Left renal cortex interstitium (tissue), 4 donors: ENCODE measurements around the gene ALG9. TPM values are rescaled to one million over a fixed set of nuclear protein-coding genes. Genes with fewer than 3 reads are reported as not detected.

Experiments used
- DNase-seq, 4 donors: peaks; one replicate each; pipeline ENCODE4 v3.0.0-alpha.2; 2013; ENCODE audit warnings: low read depth in 4 of 4, low spot score in 2 of 4, missing footprints in 1 of 4
- polyA plus RNA-seq, 4 donors: library from polyadenylated mRNA; unstranded; fragments of 120-200 nt; gene quantifications; one replicate each; pipeline ENCODE4 v1.2.1, GENCODE V29; 2013; ENCODE audit not compliant: insufficient read length in 4 of 4

The ALG9 gene
- polyA plus RNA-seq, 4 donors, result 38.2 to 47.6 (median 42.6) TPM

DNA sequence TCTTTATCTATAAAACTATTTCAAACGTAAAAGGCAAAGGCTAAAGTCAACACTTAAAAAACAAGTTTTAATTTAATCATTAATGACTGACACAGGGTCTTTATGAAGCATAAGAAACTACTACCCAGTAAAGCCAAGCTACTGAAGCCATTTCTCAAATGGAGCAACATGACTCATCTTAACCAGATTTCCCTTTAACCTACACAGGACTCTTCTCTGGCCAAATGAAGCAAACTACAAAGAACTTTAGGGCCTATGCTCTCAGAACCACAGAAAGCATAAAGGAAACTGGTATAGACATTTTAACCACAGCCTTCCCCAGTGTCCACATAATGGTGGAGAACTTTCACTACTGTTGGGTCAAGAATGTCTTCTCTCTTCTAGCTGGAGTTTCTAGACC is 34.7 kb downstream of the ALG9 start:
- DNase-seq, result no peak

DNA sequence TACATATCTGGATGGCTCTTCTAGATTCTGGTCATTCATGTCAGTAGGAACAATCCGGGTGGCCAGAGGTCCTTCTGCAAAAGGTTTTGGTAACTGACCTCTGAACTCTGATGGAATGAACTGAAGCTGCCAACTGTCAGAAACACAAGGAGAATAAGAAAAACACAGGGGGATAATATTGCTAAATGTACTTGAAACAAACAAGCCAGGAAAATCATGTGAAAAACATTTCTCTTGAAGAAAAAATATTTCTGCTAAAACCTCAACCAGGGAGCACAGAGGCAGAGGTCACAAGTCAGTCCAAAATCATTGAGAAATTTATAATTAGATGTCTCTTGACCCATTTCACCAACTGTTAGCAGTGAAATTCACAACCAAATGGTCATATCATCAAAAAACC is 35.2 kb downstream of the ALG9 start:
- DNase-seq, result no peak

DNA sequence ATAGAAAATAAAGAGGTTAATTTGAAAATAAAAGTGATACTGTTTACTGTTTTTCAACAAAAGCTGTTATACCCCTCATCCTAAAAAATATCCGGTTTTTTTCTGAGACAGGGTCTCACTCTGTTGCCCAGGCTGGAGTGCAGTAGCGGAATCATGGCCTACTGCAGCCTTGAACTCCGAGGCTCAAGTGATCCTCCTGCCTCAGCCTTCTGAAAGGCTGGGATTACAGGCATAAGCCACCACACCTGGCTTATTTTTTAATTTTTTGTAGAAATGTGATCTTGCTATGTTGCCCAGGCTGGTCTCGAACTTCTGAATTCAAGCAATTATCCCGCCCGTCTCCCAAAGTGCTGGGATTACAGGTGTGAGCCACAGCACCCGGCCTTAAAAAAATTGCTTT is 35.7 kb downstream of the ALG9 start:
- no peak for DNase-seq

DNA sequence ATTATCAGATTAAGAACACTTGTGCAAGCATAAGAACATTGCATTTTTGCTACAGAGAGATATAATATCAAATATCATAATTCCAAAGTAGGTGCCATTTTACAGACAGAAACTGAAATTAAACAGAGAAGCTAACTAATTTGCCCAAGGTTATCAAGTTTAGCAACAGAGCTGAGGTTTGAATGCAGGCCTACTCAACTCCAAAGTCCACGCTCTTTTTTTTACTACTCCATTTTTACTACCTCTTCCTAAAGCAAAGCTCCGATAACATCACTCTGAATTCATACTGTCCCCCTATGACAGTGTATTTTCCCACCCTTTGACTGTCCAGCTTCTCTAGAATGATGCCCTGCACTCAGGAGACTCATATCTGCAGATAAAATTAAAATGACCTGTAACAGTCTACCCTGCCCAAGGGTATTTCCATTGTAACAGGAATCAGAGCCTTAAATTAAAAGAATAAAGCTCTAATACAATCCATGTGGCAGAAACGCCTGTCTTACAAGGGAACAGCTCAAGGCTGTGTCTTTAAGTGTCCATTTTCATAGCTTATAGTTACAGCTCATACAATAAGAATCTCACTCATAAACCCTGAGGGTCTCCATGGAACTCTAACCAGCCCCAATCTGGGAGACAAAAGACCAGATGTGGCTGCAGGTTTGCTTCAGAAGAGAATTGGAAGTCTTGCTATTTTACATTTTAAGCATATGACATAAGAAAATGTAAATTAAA is 36.8 kb downstream of the ALG9 start:
- no peak for DNase-seq

DNA sequence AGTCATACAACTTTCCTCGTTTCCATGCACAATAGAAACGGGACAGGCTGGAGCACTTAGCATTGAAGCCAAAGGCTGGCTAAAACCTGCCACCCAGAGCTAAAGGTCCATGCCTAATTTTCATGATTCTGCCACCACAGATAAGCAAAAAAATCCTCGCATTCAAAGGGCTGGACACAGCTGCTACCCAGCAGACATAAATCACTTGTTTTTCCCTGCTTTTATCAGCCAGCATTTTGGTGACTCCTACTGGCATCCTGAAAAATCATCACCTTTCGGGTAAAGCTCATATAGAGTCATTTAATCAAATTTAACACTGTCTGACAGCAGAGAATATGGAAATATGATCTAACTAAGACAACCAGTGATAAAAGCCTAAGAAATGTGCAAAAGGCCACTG is 37.9 kb downstream of the ALG9 start:
- no peak for DNase-seq

DNA sequence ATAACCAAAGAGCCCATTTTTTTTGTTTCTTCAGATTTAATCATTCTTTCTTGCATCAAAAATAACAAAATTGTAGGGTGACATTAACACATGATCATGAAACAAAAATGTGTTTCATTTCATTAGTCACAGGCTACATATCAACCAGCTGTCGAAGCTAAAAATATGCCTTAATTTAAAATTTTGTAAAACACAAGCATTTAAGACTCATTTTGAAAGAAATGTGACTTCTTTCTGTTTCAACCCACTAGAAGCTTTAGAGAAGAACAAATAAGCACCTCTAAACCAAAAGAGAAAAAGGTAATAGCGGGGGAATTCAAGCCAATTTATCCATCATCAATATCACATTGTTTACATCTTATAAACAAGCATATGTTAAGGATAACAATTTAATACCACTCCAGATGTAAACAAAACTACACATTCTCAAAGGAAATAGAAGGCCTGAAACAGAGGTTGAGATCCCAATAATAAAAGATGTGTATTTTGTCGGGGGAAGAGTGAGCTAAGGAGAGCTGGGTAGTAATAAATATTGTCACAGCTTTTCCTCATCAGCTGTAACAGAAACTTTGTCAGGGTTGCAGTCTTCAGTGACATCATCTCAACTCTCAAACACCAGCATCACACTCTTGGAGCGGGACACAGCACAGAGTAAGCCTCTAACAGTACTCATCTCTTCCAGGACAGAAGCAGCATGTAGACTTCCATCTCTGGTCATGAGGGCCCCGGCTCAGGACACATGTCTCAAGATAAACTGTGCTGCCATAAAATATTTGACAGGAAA is 42.0 kb downstream of the ALG9 start:
- DNase-seq, result no peak

DNA sequence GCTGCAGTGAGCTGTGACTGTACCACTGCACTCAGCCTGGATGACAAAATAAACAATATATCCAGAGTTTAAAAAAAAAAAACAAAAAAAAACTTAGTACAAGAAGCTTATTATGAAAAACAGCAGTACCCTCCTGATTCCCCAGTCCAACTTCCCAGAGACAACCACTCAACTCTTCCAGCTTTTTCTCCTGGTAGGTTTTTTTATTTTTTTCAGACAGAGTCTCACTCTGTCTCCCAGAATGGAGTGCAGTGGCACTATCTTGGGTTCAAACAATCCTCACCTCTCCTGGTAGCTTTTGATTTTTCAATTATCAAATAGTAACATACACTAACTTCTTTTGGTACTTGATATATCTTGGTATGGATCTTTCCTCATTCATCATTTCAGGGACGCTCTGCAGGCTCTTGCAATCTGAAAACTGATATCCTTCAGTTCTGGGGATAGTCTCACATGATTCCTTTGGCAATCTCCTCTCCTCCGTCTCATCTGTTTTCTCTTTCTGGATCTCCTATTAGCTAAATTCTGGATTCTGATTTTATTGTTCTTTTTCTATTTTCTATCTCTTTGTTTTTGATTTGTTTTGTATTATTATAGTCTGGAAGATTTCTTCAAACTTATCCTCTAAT is 44.9 kb downstream of the ALG9 start:
- no peak for DNase-seq

DNA sequence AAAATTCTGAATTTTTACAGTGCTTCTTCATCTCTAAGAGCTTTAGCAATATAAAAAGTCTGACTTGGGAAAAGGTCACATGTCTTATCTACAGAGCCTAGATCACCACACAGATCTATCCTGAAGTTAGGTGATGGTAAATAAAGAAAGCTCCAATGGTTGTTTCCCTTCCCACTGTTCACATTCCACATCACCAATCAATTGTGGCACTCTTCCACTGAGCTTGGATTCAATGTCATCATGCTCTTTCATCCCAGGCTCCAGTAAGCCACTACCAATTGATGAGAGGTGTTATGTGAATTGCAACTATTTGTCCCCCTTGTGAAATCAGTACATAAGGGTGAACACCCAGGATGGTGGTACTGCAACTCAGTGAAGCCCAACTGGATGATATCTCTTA is 47.8 kb downstream of the ALG9 start:
- no peak for DNase-seq

DNA sequence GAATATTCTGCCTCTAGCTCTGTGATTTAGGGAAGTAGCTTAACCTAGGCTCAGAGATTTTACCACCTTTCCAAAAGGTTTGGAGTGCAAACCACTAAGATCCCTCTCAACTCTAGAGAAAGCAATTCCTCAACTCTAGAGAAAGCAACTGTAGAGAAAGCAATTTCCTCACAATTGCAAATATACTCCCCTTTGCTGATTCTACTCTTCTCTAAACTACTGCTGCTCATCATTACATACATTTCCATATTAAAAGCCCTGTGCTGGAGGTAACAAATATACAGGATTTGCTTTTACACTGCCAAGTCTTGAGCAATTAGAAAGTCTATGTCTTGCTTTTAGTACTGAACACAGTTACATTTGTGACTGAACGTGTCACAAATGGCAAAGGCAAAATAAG is 48.2 kb downstream of the ALG9 start:
- no peak for DNase-seq

DNA sequence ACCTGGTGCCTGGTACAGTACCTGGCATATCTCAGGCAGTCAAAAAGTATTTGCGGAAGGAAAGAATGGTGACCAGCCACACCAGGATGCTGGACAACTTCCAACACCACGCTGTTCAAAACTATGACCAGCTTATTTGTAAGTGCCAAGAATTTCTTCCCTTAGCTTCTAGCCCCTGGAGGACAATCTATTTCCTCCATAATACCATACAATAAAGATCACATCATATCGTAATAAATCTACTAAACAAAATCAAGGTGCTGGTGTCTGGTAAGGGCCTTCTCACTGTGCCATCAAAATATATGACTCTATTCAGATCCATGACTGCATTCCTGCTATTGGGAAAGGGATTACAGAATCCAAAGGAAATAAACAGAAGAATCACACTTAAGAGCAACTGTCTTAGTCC is 51.5 kb downstream of the ALG9 start:
- no peak for DNase-seq

DNA sequence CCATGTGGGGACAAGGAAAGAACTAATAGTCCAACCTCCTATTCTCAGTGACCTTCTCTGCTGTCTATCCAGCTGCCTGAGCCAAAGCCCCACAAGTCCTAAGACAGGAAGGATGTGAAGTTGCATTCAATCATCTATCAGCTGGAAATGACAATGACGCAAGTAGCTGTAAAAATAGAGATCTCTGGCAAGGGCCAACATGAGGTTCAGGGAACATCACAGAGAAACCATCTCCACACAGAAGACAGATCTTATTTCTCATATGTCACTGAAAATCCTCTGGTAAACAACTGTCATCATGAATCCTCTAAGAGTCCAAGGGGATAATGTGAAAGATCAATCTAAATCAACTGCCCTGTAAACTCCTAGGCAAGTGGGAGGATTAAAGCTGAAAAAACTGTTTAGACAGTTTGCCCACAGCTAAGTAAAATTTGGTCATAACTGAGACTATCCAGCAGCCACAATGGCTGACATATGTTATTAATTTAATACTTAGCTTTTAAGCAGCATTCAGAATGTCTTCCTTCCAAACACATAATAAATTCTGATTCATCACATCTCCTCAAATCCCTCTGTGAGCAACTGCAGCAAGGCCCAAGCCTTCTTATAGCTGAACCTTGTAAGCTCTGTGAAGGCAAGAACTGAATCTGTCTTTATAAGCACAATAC is 52.1 kb downstream of the ALG9 start:
- peak in 3 of 4 donors; percentile 22 to 41 (median 25) for DNase-seq

DNA sequence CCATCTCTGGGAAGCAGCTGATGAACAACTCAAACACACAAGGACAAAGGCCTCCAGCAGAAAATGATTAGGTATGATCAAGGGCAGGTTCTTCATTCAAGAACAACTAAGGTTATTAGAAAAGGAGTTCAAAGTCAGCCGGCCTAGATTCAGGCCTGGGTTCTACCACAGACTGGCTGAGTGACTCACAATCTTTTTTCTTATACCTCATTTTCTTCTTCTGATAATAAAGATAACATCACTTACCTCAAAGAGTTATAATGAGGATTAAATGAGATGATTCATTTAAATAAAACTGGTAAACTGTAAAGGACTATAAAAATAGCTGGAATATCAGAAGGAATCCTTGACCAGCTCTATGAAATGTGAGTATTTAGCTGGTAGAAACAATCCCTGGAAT is 55.9 kb downstream of the ALG9 start:
- DNase-seq, result no peak

DNA sequence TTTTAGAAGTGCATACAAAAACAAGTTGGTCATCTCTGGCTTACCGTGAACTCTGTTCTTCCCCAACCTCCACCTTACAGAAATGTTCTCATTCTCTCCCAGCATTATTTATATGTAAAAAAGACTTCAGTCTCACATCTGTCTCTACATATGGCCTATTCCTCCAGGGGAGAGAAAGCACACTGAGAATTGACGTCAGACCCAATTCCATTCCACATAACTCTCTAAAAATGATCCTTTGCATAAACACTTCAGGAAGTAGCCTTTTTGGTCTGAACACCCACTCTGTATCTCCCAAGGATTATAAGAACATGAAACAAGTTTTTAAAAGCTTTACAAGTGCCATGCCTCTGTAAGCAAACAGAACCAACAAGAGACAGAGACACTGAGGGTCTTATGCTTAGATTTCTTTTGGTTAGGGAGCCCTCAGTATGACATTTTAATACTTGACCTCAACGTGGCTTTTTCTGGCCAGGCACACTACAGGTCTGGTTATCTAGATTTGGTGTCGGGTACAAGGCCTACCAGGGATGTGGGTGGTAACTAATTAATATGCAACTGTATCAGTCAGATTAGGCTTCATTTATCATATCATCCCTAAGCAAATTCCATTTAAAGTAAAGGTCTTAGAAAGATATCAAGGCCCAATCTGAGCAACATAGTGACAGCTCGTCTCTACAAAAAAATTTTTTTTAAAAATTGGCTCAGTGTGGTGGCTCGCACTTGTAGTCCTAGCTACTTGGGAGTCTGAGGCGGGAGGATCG is 56.6 kb downstream of the ALG9 start:
- DNase-seq, result no peak

DNA sequence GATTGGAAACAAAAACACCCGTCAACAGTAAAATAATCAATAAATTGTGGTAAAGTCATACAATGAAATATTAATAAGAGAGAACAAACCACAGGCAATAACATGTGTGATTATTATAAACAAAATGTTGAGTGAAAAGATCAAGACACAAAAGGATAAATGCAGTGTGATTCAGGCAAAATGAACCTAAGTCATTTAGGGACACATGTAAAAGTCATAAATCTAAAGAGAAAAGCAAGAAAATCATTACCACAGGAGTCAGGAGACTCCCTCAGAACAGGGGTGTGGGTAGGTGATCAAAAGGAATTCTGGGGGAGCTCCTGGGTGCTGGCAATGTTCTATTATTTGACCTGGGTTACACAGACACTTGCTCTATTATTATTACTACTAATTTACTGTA is 57.3 kb downstream of the ALG9 start:
- DNase-seq, result no peak

DNA sequence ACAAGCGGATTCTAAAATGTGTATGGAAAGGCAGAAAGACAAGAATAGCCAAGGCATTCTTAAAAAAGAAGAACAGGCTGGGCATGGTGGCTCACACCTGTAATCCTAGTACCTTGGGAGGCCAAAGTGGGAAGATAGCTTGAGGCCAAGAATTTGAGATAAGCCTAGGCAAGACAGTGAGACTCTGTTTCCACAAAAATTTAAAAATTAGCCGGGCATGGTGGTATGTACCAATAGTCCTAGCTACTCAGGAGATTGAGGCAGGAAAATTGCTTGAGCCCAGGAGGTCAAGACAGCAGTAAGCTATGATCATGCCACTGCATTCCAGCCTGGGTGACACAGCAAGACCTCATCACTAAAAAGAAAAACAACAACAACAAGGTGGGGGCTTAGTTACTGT is 59.2 kb downstream of the ALG9 start:
- no peak for DNase-seq

DNA sequence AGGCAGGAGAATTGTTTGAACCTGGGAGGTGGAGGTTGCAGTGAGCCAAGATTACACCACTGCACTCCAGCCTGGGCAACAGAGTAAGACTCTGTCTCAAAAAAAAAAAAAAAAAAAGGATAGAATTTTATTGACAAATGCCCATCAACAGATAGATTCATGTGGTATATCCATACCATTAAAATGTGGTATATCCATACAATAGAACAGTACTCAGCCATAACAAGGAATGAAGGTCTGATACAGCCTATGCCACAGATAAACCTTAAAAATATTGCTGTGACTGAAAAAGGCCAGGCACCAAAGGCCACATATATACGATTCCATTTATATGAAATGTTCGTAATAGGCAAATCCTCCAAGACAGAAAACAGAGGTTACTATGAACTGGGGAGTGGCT is 59.9 kb downstream of the ALG9 start:
- no peak for DNase-seq

DNA sequence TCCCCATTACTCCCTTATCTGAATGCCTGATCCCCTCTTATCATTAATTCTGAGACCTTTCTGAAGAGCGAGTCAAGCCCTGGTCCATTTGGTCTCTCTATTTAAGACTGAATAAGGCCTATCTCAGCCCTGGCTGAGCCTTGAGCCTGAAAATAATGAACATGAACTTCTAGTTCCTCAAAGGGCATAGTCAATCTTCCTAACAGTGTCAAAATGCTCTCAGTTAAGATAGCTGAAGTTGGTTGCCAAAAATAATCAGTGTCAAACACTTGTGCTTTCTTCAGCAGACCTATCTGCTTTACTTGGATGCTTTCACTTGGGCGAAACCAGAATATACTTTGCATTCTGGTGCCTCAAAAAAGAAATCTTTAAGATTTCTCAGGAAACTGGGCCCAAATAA is 62.5 kb downstream of the ALG9 start:
- no peak for DNase-seq

DNA sequence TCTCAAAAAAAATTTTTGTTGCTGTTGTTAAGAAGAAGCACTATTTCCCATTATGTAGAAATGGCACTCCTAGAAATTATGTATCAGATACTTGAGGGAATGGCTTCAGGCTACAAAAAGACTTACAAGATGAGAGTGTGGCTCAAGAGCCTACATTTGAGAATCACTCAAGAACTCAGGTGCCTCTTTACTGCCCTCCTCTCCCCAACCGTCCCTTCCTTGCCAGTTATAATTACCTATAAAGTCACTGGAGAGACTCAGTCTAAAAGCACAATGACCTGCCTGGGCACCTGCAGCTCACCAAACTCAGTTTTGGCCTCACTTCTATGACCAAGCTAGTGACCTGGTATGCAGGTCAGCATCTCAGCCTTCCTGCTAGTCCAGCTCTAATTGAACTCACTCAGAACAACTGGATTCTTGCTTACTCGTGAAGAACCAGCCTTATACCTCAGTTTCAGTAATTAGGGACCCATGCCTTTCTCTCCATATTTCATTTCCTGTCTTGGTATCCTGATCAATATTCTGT is 63.3 kb downstream of the ALG9 start:
- no peak for DNase-seq

DNA sequence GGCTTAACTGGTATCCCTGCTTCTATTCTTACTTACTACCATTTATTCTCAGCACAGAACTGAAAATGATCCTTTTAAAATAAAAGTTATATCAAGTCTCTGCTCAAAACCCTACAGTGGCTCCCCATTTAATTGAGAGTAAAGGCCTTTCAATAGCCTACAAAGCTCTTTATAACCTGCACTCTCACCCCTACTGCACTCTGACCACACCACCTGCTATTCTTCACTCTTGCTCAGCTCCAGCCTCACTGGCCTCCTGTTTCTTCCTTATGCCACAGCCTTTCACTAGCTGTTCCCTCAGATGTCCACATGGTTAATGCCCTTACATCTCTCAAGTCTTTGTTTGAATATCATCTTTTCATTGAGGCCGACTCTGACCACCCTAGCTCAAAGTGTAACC is 64.3 kb downstream of the ALG9 start:
- DNase-seq, result no peak

DNA sequence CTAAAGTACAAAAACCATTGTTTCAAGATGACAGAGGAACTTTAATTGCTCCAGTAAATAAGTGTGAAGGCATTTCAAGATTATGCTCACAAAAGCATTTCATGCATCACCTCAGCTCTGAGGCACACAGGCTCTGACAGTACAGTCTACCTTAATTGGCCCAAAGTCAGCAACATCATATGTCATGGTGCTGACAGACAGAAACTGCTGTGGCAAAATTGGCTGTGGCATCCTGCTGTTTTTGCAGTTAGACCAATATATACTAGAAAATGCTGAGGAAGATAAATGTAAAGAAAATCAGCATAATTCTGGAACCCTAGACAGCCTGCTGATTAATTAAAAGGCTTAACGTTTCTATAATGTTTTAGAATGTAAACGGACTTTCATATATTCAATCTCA is 70.2 kb downstream of the ALG9 start:
- no peak for DNase-seq
